Neuronal stem cell (in vitro differentiated cells): ENCODE measurements around the gene PTPRD.

ENCODE experiments used
- DNase-seq: peaks from one replicate; pipeline ENCODE4 v3.0.0-alpha.2; 2013; ENCODE audit warnings: low spot score
- H2AFZ ChIP-seq: one replicate; pipeline ENCODE4 v1.6.1; 2013; ENCODE audit warnings: mild to moderate bottlenecking, low read length, inconsistent platforms
- H2AK5ac ChIP-seq: 2 replicates; pipeline ENCODE4 v1.6.1; 2013; ENCODE audit warnings: low read depth, mild to moderate bottlenecking, inconsistent platforms, low read length, moderate library complexity, mixed read lengths
- H2BK120ac ChIP-seq: 2 replicates; pipeline ENCODE4 v1.6.1; 2013; ENCODE audit warnings: low read depth, mild to moderate bottlenecking, inconsistent platforms, low read length, moderate library complexity, mixed read lengths
- H2BK12ac ChIP-seq: one replicate; pipeline ENCODE4 v1.6.1; 2013; ENCODE audit warnings: low read length, inconsistent platforms
- H2BK15ac ChIP-seq: 2 replicates; pipeline ENCODE4 v1.6.1; 2013; ENCODE audit warnings: mild to moderate bottlenecking, low read length, inconsistent platforms, mixed read lengths
- H2BK5ac ChIP-seq: one replicate; pipeline ENCODE4 v1.6.1; 2013; ENCODE audit warnings: inconsistent platforms, mild to moderate bottlenecking, low read length, moderate library complexity
- H3K14ac ChIP-seq: one replicate; pipeline ENCODE4 v1.6.1; 2013; ENCODE audit warnings: low read length, inconsistent platforms
- H3K18ac ChIP-seq: 2 replicates; pipeline ENCODE4 v1.6.1; 2013; ENCODE audit warnings: low read length, inconsistent platforms
- H3K23ac ChIP-seq: 2 replicates; pipeline ENCODE4 v1.6.1; 2013; ENCODE audit warnings: low read depth, mild to moderate bottlenecking, mixed read lengths, low read length, inconsistent platforms; ENCODE audit not compliant: poor library complexity
- H3K27ac ChIP-seq: replicated peaks from 3 replicates; pipeline ENCODE4 v1.5.1; 2013; ENCODE audit warnings: low read length, inconsistent platforms
- H3K27me3 ChIP-seq, 3 experiments: 2 replicates each; pipeline ENCODE4 v1.6.1; 2013; ENCODE audit warnings: low read length in 3 of 3, mild to moderate bottlenecking in 2 of 3, inconsistent platforms in 1 of 3, low read depth in 1 of 3, mixed read lengths in 1 of 3, moderate library complexity in 1 of 3; ENCODE audit not compliant: control insufficient read depth in 3 of 3, insufficient read depth in 3 of 3
- H3K36me3 ChIP-seq, 2 donors: replicated peaks in 1 of 2; 2 replicates each; pipeline ENCODE4 v1.6.1; 2013; ENCODE audit warnings: low read length in 2 of 2; ENCODE audit not compliant: control insufficient read depth in 2 of 2, insufficient read depth in 2 of 2
- H3K4ac ChIP-seq: 2 replicates; pipeline ENCODE4 v1.6.1; 2013; ENCODE audit warnings: inconsistent platforms, mild to moderate bottlenecking, low read length, moderate library complexity
- H3K4me1 ChIP-seq, 2 donors: 1 replicate in 1 of 2; 2 replicates in 1 of 2; pipeline ENCODE4 v1.6.1; 2013; ENCODE audit warnings: low read length in 2 of 2, low read depth in 1 of 2; ENCODE audit not compliant: control insufficient read depth in 2 of 2, insufficient read depth in 1 of 2
- H3K4me2 ChIP-seq: one replicate; pipeline ENCODE4 v1.6.1; 2013; ENCODE audit warnings: mild to moderate bottlenecking, low read length, inconsistent platforms; ENCODE audit not compliant: insufficient read depth, poor library complexity, severe bottlenecking
- H3K4me3 ChIP-seq, 2 donors: 2 replicates each; pipeline ENCODE4 v1.5.1; 2013; ENCODE audit warnings: low read length in 2 of 2, mild to moderate bottlenecking in 2 of 2, inconsistent platforms in 1 of 2, moderate library complexity in 1 of 2
- H3K79me1 ChIP-seq: one replicate; pipeline ENCODE4 v1.6.1; 2013; ENCODE audit warnings: low read depth, mild to moderate bottlenecking, inconsistent platforms, low read length, moderate library complexity
- H3K9ac ChIP-seq: one replicate; pipeline ENCODE4 v1.6.1; 2013; ENCODE audit warnings: mild to moderate bottlenecking, low read depth, low read length, inconsistent platforms; ENCODE audit not compliant: poor library complexity
- H3K9me3 ChIP-seq, 2 donors: replicated peaks in 1 of 2; 2 replicates each; pipeline versions ENCODE3 to v1.6.1; 2013; ENCODE audit warnings: low read length in 2 of 2, mild to moderate bottlenecking in 2 of 2, inconsistent platforms in 1 of 2, low read depth in 1 of 2, mixed read lengths in 1 of 2, moderate library complexity in 1 of 2; ENCODE audit not compliant: control insufficient read depth in 2 of 2, insufficient read depth in 1 of 2
- H4K8ac ChIP-seq: one replicate; pipeline ENCODE4 v1.6.1; 2013; ENCODE audit warnings: low read depth, mild to moderate bottlenecking, inconsistent platforms, low read length, moderate library complexity
- H4K91ac ChIP-seq: one replicate; pipeline ENCODE4 v1.6.1; 2013; ENCODE audit warnings: low read length, low read depth, mild to moderate bottlenecking, inconsistent platforms; ENCODE audit not compliant: poor library complexity
- WGBS, 2 donors: extraction: QIAGEN DNeasy Blood & Tissue Kit; methylation state at CpG; one replicate each; pipeline ENCODE4 v1.1.7; 2013; ENCODE audit warnings: missing lambda C conversion rate in 2 of 2, mixed read lengths in 1 of 2; ENCODE audit not compliant: insufficient read length in 2 of 2, insufficient replicate concordance in 1 of 2; ENCODE audit errors: extremely low coverage in 2 of 2; 5-methylcytosine and 5-hydroxymethylcytosine counted together

The PTPRD gene

GRCh38 chr9:9536523-9536922 lies 1076.3 kb downstream of the PTPRD start:
- H2BK15ac ChIP-seq: no peak overlapping the region
- H3K27ac ChIP-seq: no peak overlapping the region
- H2BK12ac ChIP-seq: no peak overlapping the region
- WGBS, 2 donors: no CpG with 5 or more reads among the region's 9 CpGs
- no peak overlapping the region for H3K4me2 ChIP-seq
- no peak overlapping the region for H4K91ac ChIP-seq
- DNase-seq: no peak
- no peak overlapping the region for H3K18ac ChIP-seq
- no peak overlapping the region for H2BK5ac ChIP-seq
- no peak overlapping the region for H3K14ac ChIP-seq
- no peaks in the 10 kb centered on the region for H3K79me1 ChIP-seq
- H2AK5ac ChIP-seq: no peak overlapping the region
- H3K4me1 ChIP-seq: peaks cover 0 to 5% of the 10 kb centered on the region in 2 donors
- H3K4ac ChIP-seq: no peak overlapping the region
- H3K27me3 ChIP-seq: no peaks in the 10 kb centered on the region
- no peak overlapping the region for H3K23ac ChIP-seq
- no peak overlapping the region for H4K8ac ChIP-seq
- H3K36me3 ChIP-seq: no peaks in the 10 kb centered on the region
- H2BK120ac ChIP-seq: no peak overlapping the region
- H3K4me3 ChIP-seq: no peak overlapping the region
- H2AFZ ChIP-seq: no peak overlapping the region
- H3K9ac ChIP-seq: no peak overlapping the region
- no peaks in the 10 kb centered on the region for H3K9me3 ChIP-seq

GRCh38 chr9:9523476-9524139 lies 1089.2 kb downstream of the PTPRD start:
- Histone ChIP-seq H2BK12ac (no peak overlapping the region), H4K8ac (no peak overlapping the region), H4K91ac (no peak overlapping the region), H2BK5ac (no peak overlapping the region), H2AFZ (no peak overlapping the region), H3K4me2 (no peak overlapping the region), H3K4me3 (no peak overlapping the region), H2AK5ac (no peak overlapping the region), H3K79me1 (no peaks in the 10 kb centered on the region), H3K9me3 (no peaks in the 10 kb centered on the region), H3K4ac (no peak overlapping the region), H3K14ac (no peak overlapping the region), H3K18ac (no peak overlapping the region), H3K23ac (no peak overlapping the region), H2BK15ac (no peak overlapping the region), H3K4me1 (peaks cover 0 to 2% of the 10 kb centered on the region in 2 donors), H3K9ac (no peak overlapping the region), H3K27ac (no peak overlapping the region), H3K36me3 (no peaks in the 10 kb centered on the region), H2BK120ac (no peak overlapping the region), H3K27me3 (no peaks in the 10 kb centered on the region)
- WGBS, 2 donors: no CpG with 5 or more reads among the region's 8 CpGs
- no peak for DNase-seq

GRCh38 chr9:9522406-9522805 lies 1090.4 kb downstream of the PTPRD start:
- no peak overlapping the region for H3K9ac ChIP-seq
- peaks cover 0 to 2% of the 10 kb centered on the region in 2 donors for H3K4me1 ChIP-seq
- no peak overlapping the region for H2AK5ac ChIP-seq
- H4K8ac ChIP-seq: no peak overlapping the region
- no peak for DNase-seq
- no peak overlapping the region for H2BK12ac ChIP-seq
- no peak overlapping the region for H3K4ac ChIP-seq
- H3K9me3 ChIP-seq: no peaks in the 10 kb centered on the region
- no peak overlapping the region for H3K14ac ChIP-seq
- WGBS, 2 donors: no CpG with 5 or more reads among the region's 1 CpG
- no peaks in the 10 kb centered on the region for H3K79me1 ChIP-seq
- H3K18ac ChIP-seq: no peak overlapping the region
- no peak overlapping the region for H2AFZ ChIP-seq
- no peak overlapping the region for H2BK120ac ChIP-seq
- H4K91ac ChIP-seq: no peak overlapping the region
- no peak overlapping the region for H2BK15ac ChIP-seq
- no peak overlapping the region for H3K23ac ChIP-seq
- no peak overlapping the region for H3K4me2 ChIP-seq
- no peaks in the 10 kb centered on the region for H3K36me3 ChIP-seq
- no peaks in the 10 kb centered on the region for H3K27me3 ChIP-seq
- H3K4me3 ChIP-seq: no peak overlapping the region
- H3K27ac ChIP-seq: no peak overlapping the region
- H2BK5ac ChIP-seq: no peak overlapping the region

DNA sequence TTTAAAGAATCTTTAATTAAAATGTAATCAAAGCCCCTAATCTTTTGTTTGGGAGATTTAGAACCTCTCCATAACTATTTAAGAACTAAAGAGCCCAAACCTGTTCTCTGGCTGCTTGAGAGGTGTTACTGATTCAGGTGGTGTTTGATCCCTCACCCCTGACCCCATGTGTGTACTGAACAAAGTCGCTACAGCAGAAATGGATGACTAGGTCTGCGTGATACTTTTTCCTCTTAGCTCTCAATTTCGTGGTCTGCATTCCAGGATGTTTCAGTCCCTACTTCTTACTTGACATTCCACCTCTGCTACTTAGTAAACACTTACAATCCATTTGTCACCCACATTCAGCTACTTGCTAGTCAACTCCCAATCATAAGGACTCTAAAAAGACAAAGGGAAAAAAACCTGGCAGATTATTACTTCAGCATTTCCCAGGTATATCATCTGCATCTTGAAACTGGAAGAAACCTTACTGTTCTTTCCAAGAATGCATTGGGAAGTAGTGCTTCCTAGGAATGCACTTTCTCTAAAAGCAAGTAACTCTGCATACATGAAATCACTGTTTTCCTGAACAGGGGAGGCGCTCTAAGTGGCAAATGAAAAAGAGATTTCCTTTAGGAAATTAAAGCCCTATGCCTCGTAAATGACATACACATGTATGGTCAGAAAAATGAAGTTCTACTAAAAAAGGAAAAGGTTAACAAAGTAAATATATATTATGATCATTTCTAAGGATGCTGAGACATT lies 1091.6 kb downstream of the PTPRD start:
- Histone ChIP-seq H3K9me3 (no peaks in the 10 kb centered on the region), H4K8ac (no peak overlapping the region), H4K91ac (no peak overlapping the region), H3K79me1 (no peaks in the 10 kb centered on the region), H2AFZ (no peak overlapping the region), H3K27me3 (no peaks in the 10 kb centered on the region), H2AK5ac (no peak overlapping the region), H3K4me3 (no peak overlapping the region), H3K9ac (no peak overlapping the region), H3K4me1 (peaks cover 0 to 2% of the 10 kb centered on the region in 2 donors), H2BK5ac (no peak overlapping the region), H3K36me3 (no peaks in the 10 kb centered on the region), H2BK15ac (no peak overlapping the region), H3K14ac (no peak overlapping the region), H2BK12ac (no peak overlapping the region), H3K27ac (no peak overlapping the region), H3K4me2 (no peak overlapping the region), H3K18ac (no peak overlapping the region), H3K4ac (no peak overlapping the region), H3K23ac (no peak overlapping the region), H2BK120ac (no peak overlapping the region)
- WGBS, 2 donors: no CpG with 5 or more reads among the region's 5 CpGs
- DNase-seq: no peak
